Inferior parietal cortex (tissue), 1 donor: ENCODE results near the gene DEXI.

ENCODE experiments used
- DNase-seq: peaks from one replicate; pipeline ENCODE4 v3.0.0-alpha.2; 2016; ENCODE audit errors: extremely low spot score

The DEXI gene

GRCh38 chr16:10892782-10893318 lies 49.4 kb downstream of the DEXI start:
- no peak for DNase-seq

DNA sequence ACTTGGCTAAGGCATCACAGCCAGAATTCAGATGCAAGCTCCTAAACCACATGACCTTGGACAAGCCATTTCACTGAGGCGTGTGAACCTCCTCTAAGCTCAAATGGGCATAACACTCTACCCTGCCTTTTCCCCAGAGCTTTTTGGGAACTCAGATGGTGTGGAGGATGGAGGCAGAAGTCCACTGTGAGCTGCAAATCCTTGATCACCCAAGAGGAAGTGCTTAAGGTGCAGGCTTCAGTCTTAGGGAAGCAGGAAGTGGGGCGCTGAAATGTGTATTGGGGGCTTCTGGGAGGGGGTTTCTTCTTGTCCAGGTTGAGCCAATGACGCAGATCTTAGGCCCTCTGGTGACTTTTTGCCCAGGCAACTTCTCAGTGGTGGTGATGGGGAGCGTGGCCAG lies 52.4 kb downstream of the DEXI start:
- DNase-seq = no peak

DNA sequence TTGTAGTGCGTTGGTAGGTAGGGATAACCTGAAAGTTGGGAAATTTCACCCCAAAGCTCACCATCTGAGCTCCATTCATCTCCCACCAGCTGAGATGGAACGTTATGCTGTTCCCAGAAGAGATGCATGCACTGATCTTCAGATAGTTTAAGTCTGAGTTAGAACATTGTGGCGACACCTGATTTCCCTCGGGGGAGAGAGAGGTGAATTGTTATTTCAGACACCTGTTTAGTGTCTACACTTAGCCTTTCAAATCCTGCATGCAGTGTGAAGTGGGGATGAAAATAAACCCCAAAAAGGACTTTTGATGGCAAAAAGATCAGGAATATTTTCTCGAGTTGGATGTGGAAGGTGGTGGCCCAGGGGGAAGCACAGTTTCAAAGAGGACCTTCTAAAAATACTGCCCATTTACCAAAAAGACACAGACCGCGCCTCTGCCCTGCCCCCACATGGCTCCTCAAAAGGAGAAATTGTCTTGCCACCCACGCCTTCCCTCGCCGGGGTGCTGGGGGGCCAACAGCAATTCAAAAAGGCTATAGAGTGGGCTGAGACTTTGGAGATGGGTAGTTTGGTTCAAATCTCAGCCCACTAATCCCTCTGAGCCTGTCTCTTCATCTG lies 53.8 kb downstream of the DEXI start:
- no peak for DNase-seq

DNA sequence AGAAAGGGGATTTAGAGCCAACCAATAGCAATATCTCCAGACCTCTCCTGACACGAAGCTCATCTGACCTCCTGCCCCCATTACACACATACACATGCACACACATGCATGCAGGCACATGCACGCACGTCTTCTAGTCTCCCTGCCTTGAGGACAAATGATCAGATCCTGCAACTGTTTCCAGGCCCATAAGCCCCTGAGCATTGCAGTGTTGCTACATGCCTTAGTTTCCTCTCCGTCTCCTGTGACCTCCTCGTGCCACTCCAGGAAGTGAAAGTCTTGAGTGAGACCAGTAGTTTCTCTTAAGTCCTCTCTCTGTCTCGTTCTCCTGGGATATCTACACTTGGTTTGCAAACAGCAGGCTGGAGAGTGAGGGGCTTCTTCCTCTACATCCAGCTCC lies 57.0 kb downstream of the DEXI start:
- no peak for DNase-seq

GRCh38 chr16:10883004-10883403 lies 59.3 kb downstream of the DEXI start:
- no peak for DNase-seq

DNA sequence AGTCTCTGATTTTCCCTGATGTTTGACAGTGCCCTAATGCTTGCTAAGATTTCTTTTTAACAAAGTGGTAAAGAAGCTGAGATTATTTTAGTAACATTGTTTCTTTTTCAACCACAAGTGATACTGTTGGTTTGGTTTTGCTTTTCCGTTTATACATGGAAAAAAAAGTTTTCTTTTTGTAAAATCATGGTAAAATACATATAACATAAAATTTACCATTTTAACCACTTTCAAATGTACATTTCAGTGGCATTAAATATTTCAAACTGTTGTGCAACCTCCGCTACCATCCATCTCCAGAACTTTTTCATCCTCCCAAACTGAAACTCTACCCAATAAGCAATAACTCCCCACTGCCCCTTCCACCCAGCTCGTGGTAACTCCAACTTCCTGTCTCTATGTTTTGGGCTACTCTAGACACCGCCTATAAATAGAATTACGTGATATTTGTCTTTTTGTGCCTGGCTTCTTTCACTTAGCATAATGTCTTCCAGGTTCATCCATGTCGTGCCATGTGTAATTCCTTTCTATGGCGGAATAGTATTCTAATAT lies 60.7 kb downstream of the DEXI start:
- no peak for DNase-seq

- DNase-seq = no peak
Measured at GRCh38 chr16:10880594-10881452, 61.4 kb downstream of the DEXI start.

DNA sequence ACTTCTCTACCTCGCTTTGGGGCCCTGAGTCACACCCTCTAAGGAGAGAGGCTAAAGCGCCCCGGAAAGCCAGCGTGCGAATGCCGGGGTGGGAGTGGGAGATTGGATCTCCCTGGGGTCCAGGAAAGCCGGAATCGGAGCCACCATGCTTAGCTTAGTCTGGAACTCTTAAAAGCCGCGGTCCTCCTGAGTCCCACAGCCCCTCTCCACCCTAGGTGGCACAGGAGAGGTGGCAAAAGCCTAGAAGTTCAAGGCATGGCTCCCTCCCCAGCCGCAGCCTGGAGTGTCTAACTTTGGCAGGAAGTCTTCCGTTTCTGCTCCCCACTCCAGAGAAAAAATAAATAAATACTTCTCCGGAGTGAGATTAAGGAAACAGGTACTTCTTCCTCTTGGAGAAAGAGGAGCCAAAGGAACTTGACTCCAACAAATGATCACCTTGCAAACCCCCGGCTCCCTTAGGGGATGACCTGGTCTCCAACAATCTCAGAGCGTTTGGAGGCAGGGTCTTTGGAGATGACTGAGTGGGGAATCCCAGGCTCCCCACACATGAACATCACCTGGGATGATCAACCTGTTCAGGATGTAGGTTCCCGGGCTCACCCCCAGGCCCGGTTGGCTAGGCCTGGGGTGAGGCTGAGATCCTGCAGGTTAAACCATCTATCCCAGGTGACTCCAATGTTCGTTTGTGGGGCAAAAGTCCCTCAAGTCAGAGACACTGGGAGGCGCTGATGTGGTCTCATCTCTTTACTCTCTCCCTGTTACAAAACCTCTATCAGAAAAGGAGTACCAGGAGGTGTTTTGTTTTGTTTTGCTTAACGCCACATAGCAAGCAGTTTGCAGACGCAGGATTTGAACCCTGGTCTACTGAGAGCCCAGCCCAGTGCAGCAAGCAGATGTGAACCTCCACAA lies 62.3 kb downstream of the DEXI start:
- DNase-seq = no peak
